Mononuclear cell (primary cell): ENCODE results near the gene WASF1. TPM values are rescaled to one million over a fixed set of nuclear protein-coding genes. Genes with fewer than 3 reads are reported as not detected.
"Not testable (repeated sequence)": the region's sequence is repeated elsewhere in the genome, so short reads cannot be mapped to it uniquely, and the experiment has no call there.

Source experiments
- H3K27me3 ChIP-seq: 2 replicates; pipeline ENCODE4 v1.6.0; 2011; ENCODE audit warnings: low read length, control low read depth; ENCODE audit not compliant: insufficient read depth
- H3K4me1 ChIP-seq: 2 replicates; pipeline ENCODE4 v1.5.1; 2011; ENCODE audit warnings: mild to moderate bottlenecking, low read length, control low read depth; ENCODE audit not compliant: insufficient read depth
- H3K4me3 ChIP-seq: 2 replicates; pipeline ENCODE4 v1.5.1; 2011; ENCODE audit warnings: mild to moderate bottlenecking, low read length, moderate library complexity
- H3K9me3 ChIP-seq: 2 replicates; pipeline ENCODE4 v1.5.1; 2011; ENCODE audit warnings: low read depth, mild to moderate bottlenecking, control low read depth, low read length
- total RNA-seq: library from RNA; depleted of rRNA; stranded (reverse); fragments of >200 nt; gene quantifications from one replicate; pipeline ENCODE4 v1.2.3, GENCODE V29; 2012

Gene WASF1
- total RNA-seq, 1 donor: 2.8 TPM

DNA sequence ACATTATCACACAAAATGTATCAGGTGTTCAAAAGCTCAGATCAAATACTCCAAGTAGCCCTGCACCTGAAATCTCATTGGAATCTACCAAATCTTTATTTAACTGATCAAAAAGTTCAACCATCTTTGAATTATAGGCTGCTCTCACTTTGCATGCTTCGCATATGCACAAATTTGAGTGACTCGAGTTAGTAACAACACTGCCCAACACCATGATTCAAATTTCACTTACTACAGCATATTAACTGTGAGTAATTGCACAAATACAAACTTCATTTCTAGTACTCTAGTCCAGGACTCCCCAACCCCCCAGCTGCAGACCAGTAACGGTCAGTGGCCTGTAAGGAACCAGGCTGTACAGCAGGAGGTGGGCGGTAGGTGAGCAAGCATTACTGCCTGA, 51.1 kb downstream of the WASF1 start:
- H3K27me3 ChIP-seq: no peaks in the 10 kb centered on the region
- peaks cover 3% of the 10 kb centered on the region for H3K4me1 ChIP-seq
- no peak overlapping the region for H3K4me3 ChIP-seq
- H3K9me3 ChIP-seq: no peaks in the 10 kb centered on the region

DNA sequence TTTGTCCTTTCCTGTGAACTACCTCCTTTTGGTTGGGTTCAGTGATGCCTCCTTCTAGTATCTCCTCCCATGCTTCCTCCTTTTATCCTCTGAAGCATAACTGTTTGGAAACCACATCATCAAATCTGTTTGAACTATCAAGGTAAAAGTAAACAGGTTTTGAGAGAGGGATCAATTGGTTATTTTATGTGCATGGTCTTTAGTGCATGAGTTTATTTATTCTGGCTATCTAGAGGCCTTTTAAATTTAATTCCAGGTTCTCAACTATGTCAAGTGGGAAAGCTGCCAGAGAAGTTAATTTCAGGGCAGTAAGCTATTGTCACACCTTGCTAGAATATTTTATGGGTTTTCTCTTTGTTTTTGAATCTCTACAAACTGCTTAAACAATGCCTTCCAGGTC, 54.1 kb downstream of the WASF1 start:
- Histone ChIP-seq H3K27me3 (no peaks in the 10 kb centered on the region), H3K4me3 (no peak overlapping the region)

GRCh38 chr6:110121655-110122054, 57.8 kb downstream of the WASF1 start:
- not testable (repeated sequence) for H3K4me3 ChIP-seq, H3K27me3 ChIP-seq, H3K4me1 ChIP-seq, H3K9me3 ChIP-seq

More for the DNA sequence above, 54.1 kb downstream of the WASF1 start:
- Histone ChIP-seq H3K9me3 (no peaks in the 10 kb centered on the region), H3K4me1 (peaks cover 3% of the 10 kb centered on the region)

DNA sequence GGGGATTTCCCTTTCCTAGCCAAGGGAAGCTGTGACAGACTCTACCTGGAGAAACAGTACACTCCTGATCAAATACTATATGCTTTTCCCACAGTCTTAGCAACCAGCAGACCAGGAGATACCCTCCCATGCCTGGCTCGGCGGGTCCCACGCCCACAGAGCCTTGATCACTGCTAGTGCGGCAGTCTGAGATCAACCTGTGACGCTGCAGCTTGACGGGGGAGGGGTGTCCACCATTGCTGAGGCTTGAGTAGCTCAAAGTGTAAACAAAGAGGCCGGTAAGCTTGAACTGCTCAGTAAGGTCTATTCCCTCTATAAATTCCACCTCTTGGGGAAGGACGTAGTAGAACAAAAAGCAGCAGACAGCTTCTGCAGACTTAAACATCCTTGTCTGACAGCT, 63.2 kb downstream of the WASF1 start:
- Histone ChIP-seq H3K4me3 (no peak overlapping the region), H3K9me3 (no peaks in the 10 kb centered on the region), H3K4me1 (no peaks in the 10 kb centered on the region), H3K27me3 (no peaks in the 10 kb centered on the region)

GRCh38 chr6:110114004-110114403, 65.5 kb downstream of the WASF1 start:
- Histone ChIP-seq H3K27me3 (no peaks in the 10 kb centered on the region), H3K4me3 (no peak overlapping the region), H3K4me1 (no peaks in the 10 kb centered on the region), H3K9me3 (no peaks in the 10 kb centered on the region)

GRCh38 chr6:110105296-110105695, 74.2 kb downstream of the WASF1 start:
- no peaks in the 10 kb centered on the region for H3K9me3 ChIP-seq
- no peaks in the 10 kb centered on the region for H3K27me3 ChIP-seq
- no peak overlapping the region for H3K4me3 ChIP-seq
- peaks cover 6% of the 10 kb centered on the region for H3K4me1 ChIP-seq

- no peak overlapping the region for H3K4me3 ChIP-seq
- H3K27me3 ChIP-seq: no peaks in the 10 kb centered on the region
- peaks cover 18% of the 10 kb centered on the region for H3K4me1 ChIP-seq
- H3K9me3 ChIP-seq: no peaks in the 10 kb centered on the region
Measured at GRCh38 chr6:110103260-110103659, 76.2 kb downstream of the WASF1 start.

DNA sequence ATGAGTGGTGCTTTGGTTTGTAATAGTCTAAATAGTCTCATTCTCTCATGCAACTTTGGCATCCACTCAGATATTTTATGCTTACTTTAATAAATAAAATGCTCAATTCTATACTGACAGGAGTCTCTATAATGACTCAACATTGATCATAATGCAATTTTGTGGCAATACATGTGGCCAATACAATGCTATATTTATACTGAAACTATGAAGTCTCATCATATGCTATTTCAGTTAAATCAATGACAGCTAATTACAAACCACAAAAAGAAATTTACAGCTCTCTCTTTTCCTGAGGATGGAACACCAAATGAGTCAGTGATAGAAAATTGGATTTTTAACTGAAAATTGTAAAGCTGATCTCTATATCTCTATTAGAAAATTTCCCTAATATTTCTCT, 77.1 kb downstream of the WASF1 start:
- no peaks in the 10 kb centered on the region for H3K9me3 ChIP-seq
- peaks cover 22% of the 10 kb centered on the region for H3K4me1 ChIP-seq
- no peaks in the 10 kb centered on the region for H3K27me3 ChIP-seq
- no peak overlapping the region for H3K4me3 ChIP-seq

DNA sequence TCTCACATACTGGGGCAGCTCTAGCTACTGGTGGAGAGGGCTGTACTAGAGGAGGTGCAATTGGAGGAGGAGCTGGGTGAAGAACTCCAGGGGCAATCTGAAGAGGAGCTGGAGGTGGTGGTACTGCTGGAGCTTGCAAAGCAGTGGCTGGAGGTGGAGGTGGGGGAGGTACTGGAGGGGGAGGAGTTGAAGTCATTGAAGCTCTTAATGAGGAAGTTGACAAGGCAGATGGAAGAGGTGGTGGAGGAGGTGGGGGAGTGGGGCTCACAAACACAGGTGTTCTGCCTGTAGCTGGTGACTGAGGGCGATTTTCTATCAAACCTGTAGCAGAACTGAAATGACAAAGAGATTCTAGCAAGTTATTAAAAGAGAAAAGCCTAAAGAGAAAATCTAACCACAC, 77.6 kb downstream of the WASF1 start:
- Histone ChIP-seq H3K4me1 (peaks cover 28% of the 10 kb centered on the region), H3K9me3 (no peaks in the 10 kb centered on the region), H3K4me3 (no peak overlapping the region), H3K27me3 (no peaks in the 10 kb centered on the region)

DNA sequence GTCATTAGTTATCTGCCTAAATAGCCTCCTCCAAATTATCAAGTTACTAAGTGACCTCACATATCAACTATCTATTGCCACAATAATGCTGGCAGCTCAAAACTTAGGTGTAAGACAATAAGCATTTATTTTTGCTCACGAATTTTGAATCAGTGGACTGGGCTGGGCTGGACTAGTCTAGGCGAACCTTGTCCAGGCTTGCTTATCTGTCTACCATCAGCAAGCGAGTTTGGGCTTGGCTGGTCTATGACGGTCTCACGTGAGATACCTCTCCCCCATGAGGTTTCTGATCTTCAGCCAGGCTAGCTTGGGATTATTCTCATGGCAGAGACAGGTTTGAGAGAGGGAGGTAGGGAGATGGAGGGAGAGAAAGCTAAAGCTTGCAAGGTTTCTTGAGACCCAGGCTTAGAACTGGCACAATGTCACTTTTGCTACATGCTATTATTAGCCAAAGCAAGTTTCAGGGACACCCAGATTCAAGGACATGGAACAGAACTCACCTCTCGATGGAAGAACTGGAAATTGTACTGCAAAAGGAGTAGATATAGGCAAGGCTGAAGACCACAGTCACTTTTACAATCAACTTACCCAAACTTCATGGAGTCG, 80.9 kb downstream of the WASF1 start:
- no peaks in the 10 kb centered on the region for H3K27me3 ChIP-seq
- no peaks in the 10 kb centered on the region for H3K9me3 ChIP-seq
- H3K4me3 ChIP-seq: no peak overlapping the region
- peaks cover 40% of the 10 kb centered on the region for H3K4me1 ChIP-seq

- Histone ChIP-seq H3K9me3 (no peaks in the 10 kb centered on the region), H3K27me3 (no peaks in the 10 kb centered on the region), H3K4me3 (no peak overlapping the region), H3K4me1 (peaks cover 40% of the 10 kb centered on the region)
Measured at GRCh38 chr6:110097443-110097842, 82.0 kb downstream of the WASF1 start.

- Histone ChIP-seq H3K27me3 (no peaks in the 10 kb centered on the region), H3K4me1 (peaks cover 34% of the 10 kb centered on the region), H3K4me3 (no peak overlapping the region), H3K9me3 (no peaks in the 10 kb centered on the region)
Measured at GRCh38 chr6:110095935-110096334, 83.5 kb downstream of the WASF1 start.

DNA sequence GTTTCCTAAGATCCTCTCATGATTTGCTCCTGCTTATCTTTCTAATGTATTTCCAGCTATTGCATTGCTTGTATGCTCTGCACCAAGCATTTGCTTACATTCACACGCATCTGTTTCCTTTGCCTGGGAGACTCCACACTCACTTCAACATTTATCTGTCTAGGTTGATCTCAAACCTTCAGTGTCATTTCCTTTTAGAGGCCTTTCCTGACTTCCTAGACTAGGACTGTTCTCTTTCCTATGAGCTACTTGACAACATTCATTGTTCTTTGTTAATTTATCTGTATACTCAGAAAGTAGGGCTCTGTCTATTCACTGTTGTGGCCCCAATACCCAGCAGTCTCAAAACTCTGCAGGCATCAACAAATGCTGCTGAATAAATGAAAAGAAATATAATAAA, 84.4 kb downstream of the WASF1 start:
- H3K27me3 ChIP-seq: no peaks in the 10 kb centered on the region
- H3K4me3 ChIP-seq: no peak overlapping the region
- no peaks in the 10 kb centered on the region for H3K9me3 ChIP-seq
- H3K4me1 ChIP-seq: peaks cover 34% of the 10 kb centered on the region

- H3K4me1 ChIP-seq: peaks cover 29% of the 10 kb centered on the region
- H3K4me3 ChIP-seq: no peak overlapping the region
- no peaks in the 10 kb centered on the region for H3K27me3 ChIP-seq
Measured at GRCh38 chr6:110093981-110094380, 85.5 kb downstream of the WASF1 start.

DNA sequence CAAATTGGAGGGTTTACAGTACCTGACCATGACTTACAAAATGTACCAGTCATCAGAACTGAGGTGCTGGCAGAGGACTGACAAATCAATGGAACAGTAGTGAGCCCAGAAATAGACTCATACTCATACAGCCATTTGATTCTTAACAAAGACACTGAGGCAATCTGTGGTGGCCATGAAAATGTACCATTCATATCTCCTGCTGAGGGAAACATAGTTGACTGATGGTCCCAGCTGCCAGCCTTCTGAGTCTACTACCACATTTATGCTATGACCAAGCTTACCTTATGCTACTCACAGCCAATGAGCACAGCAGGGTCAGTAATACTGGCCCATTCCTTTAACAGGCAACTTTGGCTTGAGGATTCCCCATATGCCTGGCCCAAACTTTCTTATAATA, 88.6 kb downstream of the WASF1 start:
- no peaks in the 10 kb centered on the region for H3K27me3 ChIP-seq
- peaks cover 9% of the 10 kb centered on the region for H3K4me1 ChIP-seq
- H3K9me3 ChIP-seq: no peaks in the 10 kb centered on the region
- no peak overlapping the region for H3K4me3 ChIP-seq

More at GRCh38 chr6:110093981-110094380, 85.5 kb downstream of the WASF1 start:
- no peaks in the 10 kb centered on the region for H3K9me3 ChIP-seq

DNA sequence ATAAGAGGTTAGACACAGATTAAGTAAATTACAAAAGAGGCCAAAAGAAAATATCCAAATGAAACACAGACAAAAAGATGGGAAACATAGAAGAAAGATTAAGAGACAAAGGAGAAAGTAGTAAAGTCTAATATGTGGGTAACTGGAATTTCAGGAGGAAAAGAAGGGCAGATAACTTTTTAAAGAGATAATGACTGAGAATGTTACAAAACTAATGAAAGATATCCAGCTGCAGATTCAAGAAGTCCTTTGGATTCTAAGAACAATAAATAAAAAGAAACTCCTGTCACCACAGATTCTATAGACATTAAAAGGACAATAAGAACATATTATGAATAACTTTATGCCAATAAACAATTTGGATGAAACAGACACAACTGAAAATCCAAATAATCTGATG, 90.1 kb downstream of the WASF1 start:
- Histone ChIP-seq H3K27me3 (no peaks in the 10 kb centered on the region), H3K4me3 (no peak overlapping the region), H3K4me1 (no peaks in the 10 kb centered on the region), H3K9me3 (no peaks in the 10 kb centered on the region)
